C4-2B (cell line): ENCODE measurements around the gene MSMO1.

Experiments used
- ZFX ChIP-seq: fragments of 450-650 bp; IDR thresholded peaks from 2 replicates; pipeline ENCODE4 v1.6.1; 2017
- TF ChIP-seq, protein P1 (sequence below): fragments of 450-650 bp; conservative IDR thresholded peaks from 2 replicates; pipeline ENCODE4 v1.5.1; 2017; ENCODE audit warnings: mild to moderate bottlenecking

DNA sequence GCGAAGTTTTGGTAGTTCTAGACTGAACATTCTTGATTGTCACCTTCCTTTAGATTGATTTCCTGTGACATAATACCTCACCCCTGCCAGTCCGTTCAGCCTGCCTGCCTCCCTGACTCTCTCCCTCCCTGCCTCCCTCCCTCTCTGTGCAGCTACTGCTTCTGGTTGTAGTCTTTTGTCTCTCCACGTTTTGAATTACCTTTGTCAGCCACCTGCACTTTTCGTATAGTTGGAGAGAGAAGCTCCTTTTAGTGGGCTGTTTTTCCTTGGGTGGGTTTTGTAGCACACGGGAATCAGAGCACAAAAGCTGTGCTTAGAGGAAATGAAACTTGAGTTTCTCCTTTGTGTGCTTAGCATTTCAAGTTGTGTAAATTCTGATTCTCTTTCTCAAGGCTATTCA lies 32.6 kb upstream of the MSMO1 start:
- TF ChIP-seq, protein P1, sequence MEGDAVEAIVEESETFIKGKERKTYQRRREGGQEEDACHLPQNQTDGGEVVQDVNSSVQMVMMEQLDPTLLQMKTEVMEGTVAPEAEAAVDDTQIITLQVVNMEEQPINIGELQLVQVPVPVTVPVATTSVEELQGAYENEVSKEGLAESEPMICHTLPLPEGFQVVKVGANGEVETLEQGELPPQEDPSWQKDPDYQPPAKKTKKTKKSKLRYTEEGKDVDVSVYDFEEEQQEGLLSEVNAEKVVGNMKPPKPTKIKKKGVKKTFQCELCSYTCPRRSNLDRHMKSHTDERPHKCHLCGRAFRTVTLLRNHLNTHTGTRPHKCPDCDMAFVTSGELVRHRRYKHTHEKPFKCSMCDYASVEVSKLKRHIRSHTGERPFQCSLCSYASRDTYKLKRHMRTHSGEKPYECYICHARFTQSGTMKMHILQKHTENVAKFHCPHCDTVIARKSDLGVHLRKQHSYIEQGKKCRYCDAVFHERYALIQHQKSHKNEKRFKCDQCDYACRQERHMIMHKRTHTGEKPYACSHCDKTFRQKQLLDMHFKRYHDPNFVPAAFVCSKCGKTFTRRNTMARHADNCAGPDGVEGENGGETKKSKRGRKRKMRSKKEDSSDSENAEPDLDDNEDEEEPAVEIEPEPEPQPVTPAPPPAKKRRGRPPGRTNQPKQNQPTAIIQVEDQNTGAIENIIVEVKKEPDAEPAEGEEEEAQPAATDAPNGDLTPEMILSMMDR = no peak
- no peak for TF ChIP-seq ZFX
